GM12878 (cell line): ENCODE data around the gene DPY30. TPM values are rescaled to one million over a fixed set of nuclear protein-coding genes. Genes with fewer than 3 reads are reported as not detected.
"Not testable (repeated sequence)": the region's sequence is repeated elsewhere in the genome, so short reads cannot be mapped to it uniquely, and the experiment has no call there.

ENCODE experiments used
- ATAC-seq: fragments of 200-7000 bp; cut with Tn5 transposase; 3 replicates; pipeline ENCODE4 v1.9.1; 2020; ENCODE audit warnings: mild to moderate bottlenecking, moderate library complexity
- BruUV-seq: library from RNA; stranded (reverse); fragments of 400-500 nt; replicated peaks from 2 replicates; lab custom pipeline; 2021; lab: Mats Ljungman, UMichigan
- CTCF ChIA-PET: fragments of 300-600 bp; sonication (Branson Sonifier 250); formaldehyde crosslinking; extraction: SDS; loops from one replicate; lab custom pipeline; 2021; ENCODE audit warnings: inconsistent platforms; lab: Yijun Ruan, JAX
- POLR2A ChIA-PET: fragments of 350-600 bp; formaldehyde crosslinking; extraction: SDS; loops from one replicate; lab custom pipeline; 2021; ENCODE audit warnings: inconsistent platforms; lab: Charles Lee
- RAD21 ChIA-PET: fragments of 300-600 bp; sonication (Branson Sonifier 250); formaldehyde crosslinking; loops from one replicate; lab custom pipeline; 2023; ENCODE audit warnings: antibody characterized with exemption; ENCODE audit not compliant: unreplicated experiment; lab: Charles Lee
- SMC1A ChIA-PET: fragments of 300-600 bp; sonication (Branson Sonifier 250); formaldehyde crosslinking; loops from one replicate; lab custom pipeline; 2023; ENCODE audit not compliant: unreplicated experiment, uncharacterized antibody; lab: Charles Lee
- DNase-seq: peaks from one replicate; pipeline ENCODE4 v3.0.0-alpha.2; 2011; ENCODE audit warnings: low read depth, low spot score
- FAIRE-seq: peaks from 3 replicates; lab custom pipeline; 2011; peaks lifted over from hg19 to GRCh38; lab: Jason Lieb, UNC
- H2AFZ ChIP-seq: 2 replicates; pipeline ENCODE4 v1.6.0; 2011; ENCODE audit warnings: low read depth, low read length, control low read depth; ENCODE audit not compliant: control insufficient read depth
- H3K27ac ChIP-seq: 2 replicates; pipeline ENCODE4 v1.5.1; 2011; ENCODE audit warnings: control low read depth; ENCODE audit not compliant: control insufficient read depth, insufficient read depth
- H3K27me3 ChIP-seq, 2 experiments: replicated peaks in 1 of 2; 2 replicates each; pipeline versions ENCODE4 v1.6.0 to v1.6.1; 2011; ENCODE audit warnings: low read length in 1 of 2; ENCODE audit not compliant: control insufficient read depth in 2 of 2, insufficient read depth in 2 of 2
- H3K36me3 ChIP-seq, 2 experiments: 2 replicates each; pipeline ENCODE4 v1.5.1; 2011; ENCODE audit warnings: low read length in 1 of 2; ENCODE audit not compliant: control insufficient read depth in 2 of 2, insufficient read depth in 2 of 2
- H3K4me1 ChIP-seq: 2 replicates; pipeline ENCODE4 v1.6.1; 2011; ENCODE audit warnings: mild to moderate bottlenecking, low read length, moderate library complexity, mixed read lengths; ENCODE audit not compliant: control insufficient read depth, insufficient read depth
- H3K4me2 ChIP-seq: 2 replicates; pipeline ENCODE4 v1.6.0; 2011; ENCODE audit warnings: control low read depth; ENCODE audit not compliant: control insufficient read depth, insufficient read depth
- H3K4me3 ChIP-seq: fragments of 200-600 bp; sonication (generic); 2 replicates; pipeline ENCODE4 v1.5.1; 2016
- H3K79me2 ChIP-seq: 2 replicates; pipeline ENCODE4 v1.6.0; 2011; ENCODE audit warnings: low read length; ENCODE audit not compliant: control insufficient read depth, insufficient read depth
- H3K9ac ChIP-seq: 2 replicates; pipeline ENCODE4 v1.8.0; 2011; ENCODE audit warnings: low read length, control low read depth, mixed read lengths; ENCODE audit not compliant: control insufficient read depth, insufficient read depth
- H3K9me3 ChIP-seq: replicated peaks from 3 replicates; pipeline ENCODE4 v1.5.1; 2011; ENCODE audit warnings: mild to moderate bottlenecking, low read length; ENCODE audit not compliant: control insufficient read depth, insufficient read depth
- H4K20me1 ChIP-seq: 2 replicates; pipeline ENCODE4 v1.6.0; 2011; ENCODE audit not compliant: control insufficient read depth, insufficient read depth
- SMAD1 ChIP-seq: fragments of 450-650 bp; IDR thresholded peaks from 2 replicates; pipeline ENCODE4 v1.6.1; 2018; ENCODE audit warnings: mild to moderate bottlenecking, low read depth; ENCODE audit not compliant: partially characterized antibody
- YY1 ChIP-seq: IDR thresholded peaks from 2 replicates; pipeline ENCODE4 v1.6.1; 2011; ENCODE audit warnings: low read depth, mild to moderate bottlenecking, low read length
- WGBS: methylation state at CpG from one replicate; pipeline ENCODE4 v1.1.6; 2016; ENCODE audit warnings: low lambda C conversion rate; ENCODE audit not compliant: insufficient replicate concordance, insufficient coverage; ENCODE audit errors: missing lambda C conversion rate; 5-methylcytosine and 5-hydroxymethylcytosine counted together
- in situ Hi-C: fragments of 300-500 bp; cut with MboI; formaldehyde crosslinking; loops from 9 replicates; pipeline ENCODE4 v1.14.3; 2018; ENCODE audit warnings: mixed read lengths
- intact Hi-C: fragments of 100-400 bp; cut with micrococcal nuclease; formaldehyde crosslinking; loops from one replicate; pipeline ENCODE4 v1.14.2; 2022; ENCODE audit not compliant: unreplicated experiment
- polyA plus RNA-seq, 11 experiments: library from polyadenylated mRNA; depleted of rRNA in 4 of 11; unstranded in 6 of 11; stranded (reverse) in 5 of 11; fragments of >200 nt; fragmentation: Nextera tagmentation in 4 of 11; fragmentation: Illumina TruSeq in 1 of 11; extraction: Ambion mirVana in 4 of 11; extraction: Trizol in 1 of 11; gene quantifications; 1 replicate in 1 of 11; 2 replicates in 10 of 11; pipeline versions ENCODE4 v1.2.1 to v1.2.3, GENCODE V29; 2011 to 2016; ENCODE audit warnings: inconsistent platforms in 2 of 11, missing spikeins in 2 of 11, low read depth in 1 of 11
- total RNA-seq, 4 experiments: library from RNA; depleted of rRNA in 3 of 4; stranded (reverse); fragments of >200 nt in 3 of 4; fragmentation: Illumina TruSeq in 1 of 4; extraction: Trizol in 1 of 4; gene quantifications; 2 replicates each; pipeline versions ENCODE4 v1.2.1 to v1.2.3, GENCODE V29; 2013 to 2021
- TF ChIP-seq, protein P1 (sequence below): fragments of 450-650 bp; formaldehyde crosslinking; IDR thresholded peaks from 2 replicates; pipeline ENCODE4 v1.4.0; 2020; ENCODE audit warnings: mild to moderate bottlenecking, moderate library complexity

DPY30 gene
- total and polyA plus RNA-seq, 10 of the 15 experiments (the other 5 are each of a cell fraction or from before 2014, with no cell fraction given): 45.8 to 307 (median 89.2) TPM

- TF ChIP-seq SMAD1: peak; percentile 15
- TF ChIP-seq, protein P1, sequence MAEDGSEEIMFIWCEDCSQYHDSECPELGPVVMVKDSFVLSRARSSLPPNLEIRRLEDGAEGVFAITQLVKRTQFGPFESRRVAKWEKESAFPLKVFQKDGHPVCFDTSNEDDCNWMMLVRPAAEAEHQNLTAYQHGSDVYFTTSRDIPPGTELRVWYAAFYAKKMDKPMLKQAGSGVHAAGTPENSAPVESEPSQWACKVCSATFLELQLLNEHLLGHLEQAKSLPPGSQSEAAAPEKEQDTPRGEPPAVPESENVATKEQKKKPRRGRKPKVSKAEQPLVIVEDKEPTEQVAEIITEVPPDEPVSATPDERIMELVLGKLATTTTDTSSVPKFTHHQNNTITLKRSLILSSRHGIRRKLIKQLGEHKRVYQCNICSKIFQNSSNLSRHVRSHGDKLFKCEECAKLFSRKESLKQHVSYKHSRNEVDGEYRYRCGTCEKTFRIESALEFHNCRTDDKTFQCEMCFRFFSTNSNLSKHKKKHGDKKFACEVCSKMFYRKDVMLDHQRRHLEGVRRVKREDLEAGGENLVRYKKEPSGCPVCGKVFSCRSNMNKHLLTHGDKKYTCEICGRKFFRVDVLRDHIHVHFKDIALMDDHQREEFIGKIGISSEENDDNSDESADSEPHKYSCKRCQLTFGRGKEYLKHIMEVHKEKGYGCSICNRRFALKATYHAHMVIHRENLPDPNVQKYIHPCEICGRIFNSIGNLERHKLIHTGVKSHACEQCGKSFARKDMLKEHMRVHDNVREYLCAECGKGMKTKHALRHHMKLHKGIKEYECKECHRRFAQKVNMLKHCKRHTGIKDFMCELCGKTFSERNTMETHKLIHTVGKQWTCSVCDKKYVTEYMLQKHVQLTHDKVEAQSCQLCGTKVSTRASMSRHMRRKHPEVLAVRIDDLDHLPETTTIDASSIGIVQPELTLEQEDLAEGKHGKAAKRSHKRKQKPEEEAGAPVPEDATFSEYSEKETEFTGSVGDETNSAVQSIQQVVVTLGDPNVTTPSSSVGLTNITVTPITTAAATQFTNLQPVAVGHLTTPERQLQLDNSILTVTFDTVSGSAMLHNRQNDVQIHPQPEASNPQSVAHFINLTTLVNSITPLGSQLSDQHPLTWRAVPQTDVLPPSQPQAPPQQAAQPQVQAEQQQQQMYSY (CRISPR knock-in tag): no peak
Observed at GRCh38 chr2:32010670-32011484, 28.7 kb downstream of the DPY30 start, which contains the start of gene MEMO1 (continued).

GRCh38 chr2:32010280-32010669 is 29.3 kb downstream of the DPY30 start:
- SMC1A ChIA-PET, BruUV-seq, H3K4me2 ChIP-seq, FAIRE-seq, H3K4me3 ChIP-seq, H2AFZ ChIP-seq, H3K9me3 ChIP-seq, POLR2A ChIA-PET, intact Hi-C loops, H4K20me1 ChIP-seq, H3K27ac ChIP-seq, H3K27me3 ChIP-seq, in situ Hi-C loops, DNase-seq, H3K9ac ChIP-seq, H3K36me3 ChIP-seq: not testable (repeated sequence)
- H3K4me1 ChIP-seq: peaks cover 17% of the 10 kb centered on the region
- peak; percentile 73 for ATAC-seq
- H3K79me2 ChIP-seq: peaks cover 48% of the 10 kb centered on the region
- CTCF ChIA-PET: interaction anchor here (1.6 kb wide), 1 partner anchor 35 kb away, joined by 4 read pairs; no protein-coding TSS in a partner anchor
- peak; percentile 31; the same call in 1 of the 2 replicates for TF ChIP-seq YY1
- 0% methylated on average over 9 of the region's 43 CpGs for WGBS
- RAD21 ChIA-PET: interaction anchor here (0.6 to 1.6 kb wide), 2 partner anchors 57 to 123 kb away, joined by 3 read pairs; no protein-coding TSS in a partner anchor
